Testis (tissue), 2 donors: ENCODE data around the gene TENM4.

Experiments
- POLR2A ChIP-seq: fragments of 450-650 bp; IDR thresholded peaks from one replicate; pipeline ENCODE4 v1.6.1; 2017; ENCODE audit warnings: antibody characterized with exemption, mild to moderate bottlenecking, moderate library complexity
- TF ChIP-seq, protein P1 (sequence below), 3 experiments: fragments of 450-650 bp in 2 of 3; fragments of 200-600 bp in 1 of 3; sonication (generic) in 1 of 3; IDR thresholded peaks; one replicate each; pipeline ENCODE4 v1.5.1; 2016 to 2019; ENCODE audit warnings: antibody characterized with exemption in 3 of 3, mild to moderate bottlenecking in 2 of 3, moderate library complexity in 1 of 3

DNA sequence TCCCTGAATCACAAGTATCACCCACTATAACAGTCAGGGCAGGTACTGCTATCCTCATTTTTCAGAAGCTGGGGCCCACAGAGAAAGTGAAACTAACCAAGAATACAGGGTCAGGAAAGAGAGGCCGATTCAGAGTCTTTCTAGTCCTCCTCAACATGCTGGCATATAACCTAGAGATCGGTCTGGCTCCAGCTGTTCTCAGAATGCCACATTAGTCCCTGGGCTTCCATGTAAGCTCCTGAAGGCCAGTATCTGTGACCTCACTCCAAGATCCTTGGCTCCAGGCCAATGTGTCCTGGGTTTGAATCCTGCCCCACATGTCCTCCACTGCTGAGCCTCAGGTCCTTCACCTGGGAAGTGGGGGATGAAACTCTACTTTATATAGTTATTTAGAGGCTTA is 50.4 kb downstream of the TENM4 start:
- TF ChIP-seq, protein P1, sequence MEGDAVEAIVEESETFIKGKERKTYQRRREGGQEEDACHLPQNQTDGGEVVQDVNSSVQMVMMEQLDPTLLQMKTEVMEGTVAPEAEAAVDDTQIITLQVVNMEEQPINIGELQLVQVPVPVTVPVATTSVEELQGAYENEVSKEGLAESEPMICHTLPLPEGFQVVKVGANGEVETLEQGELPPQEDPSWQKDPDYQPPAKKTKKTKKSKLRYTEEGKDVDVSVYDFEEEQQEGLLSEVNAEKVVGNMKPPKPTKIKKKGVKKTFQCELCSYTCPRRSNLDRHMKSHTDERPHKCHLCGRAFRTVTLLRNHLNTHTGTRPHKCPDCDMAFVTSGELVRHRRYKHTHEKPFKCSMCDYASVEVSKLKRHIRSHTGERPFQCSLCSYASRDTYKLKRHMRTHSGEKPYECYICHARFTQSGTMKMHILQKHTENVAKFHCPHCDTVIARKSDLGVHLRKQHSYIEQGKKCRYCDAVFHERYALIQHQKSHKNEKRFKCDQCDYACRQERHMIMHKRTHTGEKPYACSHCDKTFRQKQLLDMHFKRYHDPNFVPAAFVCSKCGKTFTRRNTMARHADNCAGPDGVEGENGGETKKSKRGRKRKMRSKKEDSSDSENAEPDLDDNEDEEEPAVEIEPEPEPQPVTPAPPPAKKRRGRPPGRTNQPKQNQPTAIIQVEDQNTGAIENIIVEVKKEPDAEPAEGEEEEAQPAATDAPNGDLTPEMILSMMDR (IDR thresholded peaks at IDR 0.05) = no peak
- no peak for TF ChIP-seq POLR2A
